Neuronal stem cell (in vitro differentiated cells): ENCODE measurements around the gene CARM1.
A peak's percentile ranks its signal among the peaks of the same experiment; 100 is the strongest.

Source experiments
- DNase-seq: peaks from one replicate; pipeline ENCODE4 v3.0.0-alpha.2; 2013; ENCODE audit warnings: low spot score
- H2AFZ ChIP-seq: one replicate; pipeline ENCODE4 v1.6.1; 2013; ENCODE audit warnings: mild to moderate bottlenecking, low read length, inconsistent platforms
- H2AK5ac ChIP-seq: 2 replicates; pipeline ENCODE4 v1.6.1; 2013; ENCODE audit warnings: low read depth, mild to moderate bottlenecking, inconsistent platforms, low read length, moderate library complexity, mixed read lengths
- H2BK120ac ChIP-seq: 2 replicates; pipeline ENCODE4 v1.6.1; 2013; ENCODE audit warnings: low read depth, mild to moderate bottlenecking, inconsistent platforms, low read length, moderate library complexity, mixed read lengths
- H2BK12ac ChIP-seq: one replicate; pipeline ENCODE4 v1.6.1; 2013; ENCODE audit warnings: low read length, inconsistent platforms
- H2BK15ac ChIP-seq: 2 replicates; pipeline ENCODE4 v1.6.1; 2013; ENCODE audit warnings: mild to moderate bottlenecking, low read length, inconsistent platforms, mixed read lengths
- H2BK5ac ChIP-seq: one replicate; pipeline ENCODE4 v1.6.1; 2013; ENCODE audit warnings: inconsistent platforms, mild to moderate bottlenecking, low read length, moderate library complexity
- H3K14ac ChIP-seq: one replicate; pipeline ENCODE4 v1.6.1; 2013; ENCODE audit warnings: low read length, inconsistent platforms
- H3K18ac ChIP-seq: 2 replicates; pipeline ENCODE4 v1.6.1; 2013; ENCODE audit warnings: low read length, inconsistent platforms
- H3K23ac ChIP-seq: 2 replicates; pipeline ENCODE4 v1.6.1; 2013; ENCODE audit warnings: low read depth, mild to moderate bottlenecking, mixed read lengths, low read length, inconsistent platforms; ENCODE audit not compliant: poor library complexity
- H3K27ac ChIP-seq: replicated peaks from 3 replicates; pipeline ENCODE4 v1.5.1; 2013; ENCODE audit warnings: low read length, inconsistent platforms
- H3K27me3 ChIP-seq, 3 experiments: 2 replicates each; pipeline ENCODE4 v1.6.1; 2013; ENCODE audit warnings: low read length in 3 of 3, mild to moderate bottlenecking in 2 of 3, inconsistent platforms in 1 of 3, low read depth in 1 of 3, mixed read lengths in 1 of 3, moderate library complexity in 1 of 3; ENCODE audit not compliant: control insufficient read depth in 3 of 3, insufficient read depth in 3 of 3
- H3K36me3 ChIP-seq, 2 donors: replicated peaks in 1 of 2; 2 replicates each; pipeline ENCODE4 v1.6.1; 2013; ENCODE audit warnings: low read length in 2 of 2; ENCODE audit not compliant: control insufficient read depth in 2 of 2, insufficient read depth in 2 of 2
- H3K4ac ChIP-seq: 2 replicates; pipeline ENCODE4 v1.6.1; 2013; ENCODE audit warnings: inconsistent platforms, mild to moderate bottlenecking, low read length, moderate library complexity
- H3K4me1 ChIP-seq, 2 donors: 1 replicate in 1 of 2; 2 replicates in 1 of 2; pipeline ENCODE4 v1.6.1; 2013; ENCODE audit warnings: low read length in 2 of 2, low read depth in 1 of 2; ENCODE audit not compliant: control insufficient read depth in 2 of 2, insufficient read depth in 1 of 2
- H3K4me2 ChIP-seq: one replicate; pipeline ENCODE4 v1.6.1; 2013; ENCODE audit warnings: mild to moderate bottlenecking, low read length, inconsistent platforms; ENCODE audit not compliant: insufficient read depth, poor library complexity, severe bottlenecking
- H3K4me3 ChIP-seq, 2 donors: 2 replicates each; pipeline ENCODE4 v1.5.1; 2013; ENCODE audit warnings: low read length in 2 of 2, mild to moderate bottlenecking in 2 of 2, inconsistent platforms in 1 of 2, moderate library complexity in 1 of 2
- H3K79me1 ChIP-seq: one replicate; pipeline ENCODE4 v1.6.1; 2013; ENCODE audit warnings: low read depth, mild to moderate bottlenecking, inconsistent platforms, low read length, moderate library complexity
- H3K9ac ChIP-seq: one replicate; pipeline ENCODE4 v1.6.1; 2013; ENCODE audit warnings: mild to moderate bottlenecking, low read depth, low read length, inconsistent platforms; ENCODE audit not compliant: poor library complexity
- H3K9me3 ChIP-seq, 2 donors: replicated peaks in 1 of 2; 2 replicates each; pipeline versions ENCODE3 to v1.6.1; 2013; ENCODE audit warnings: low read length in 2 of 2, mild to moderate bottlenecking in 2 of 2, inconsistent platforms in 1 of 2, low read depth in 1 of 2, mixed read lengths in 1 of 2, moderate library complexity in 1 of 2; ENCODE audit not compliant: control insufficient read depth in 2 of 2, insufficient read depth in 1 of 2
- H4K8ac ChIP-seq: one replicate; pipeline ENCODE4 v1.6.1; 2013; ENCODE audit warnings: low read depth, mild to moderate bottlenecking, inconsistent platforms, low read length, moderate library complexity
- H4K91ac ChIP-seq: one replicate; pipeline ENCODE4 v1.6.1; 2013; ENCODE audit warnings: low read length, low read depth, mild to moderate bottlenecking, inconsistent platforms; ENCODE audit not compliant: poor library complexity
- WGBS, 2 donors: extraction: QIAGEN DNeasy Blood & Tissue Kit; methylation state at CpG; one replicate each; pipeline ENCODE4 v1.1.7; 2013; ENCODE audit warnings: missing lambda C conversion rate in 2 of 2, mixed read lengths in 1 of 2; ENCODE audit not compliant: insufficient read length in 2 of 2, insufficient replicate concordance in 1 of 2; ENCODE audit errors: extremely low coverage in 2 of 2; 5-methylcytosine and 5-hydroxymethylcytosine counted together

Gene CARM1

GRCh38 chr19:10882108-10882457, 10.7 kb downstream of the CARM1 start:
- H3K36me3 ChIP-seq: peaks cover 4% of the 10 kb centered on the region in 2 donors
- H3K4me2 ChIP-seq: peak overlapping the region; percentile 47
- peaks cover 16% of the 10 kb centered on the region for H3K79me1 ChIP-seq
- no peak overlapping the region for H2BK12ac ChIP-seq
- no peak overlapping the region for H3K9ac ChIP-seq
- H2AK5ac ChIP-seq: peak overlapping the region; percentile 16
- WGBS, 2 donors: no CpG with 5 or more reads among the region's 9 CpGs
- H4K91ac ChIP-seq: no peak overlapping the region
- H3K4me3 ChIP-seq: no peak overlapping the region
- H3K27ac ChIP-seq: peak overlapping the region; percentile 85
- H4K8ac ChIP-seq: no peak overlapping the region
- no peak overlapping the region for H2BK5ac ChIP-seq
- no peak overlapping the region for H2AFZ ChIP-seq
- H2BK120ac ChIP-seq: no peak overlapping the region
- no peaks in the 10 kb centered on the region for H3K9me3 ChIP-seq
- H2BK15ac ChIP-seq: no peak overlapping the region
- H3K27me3 ChIP-seq: no peaks in the 10 kb centered on the region
- no peak for DNase-seq
- H3K23ac ChIP-seq: no peak overlapping the region
- no peak overlapping the region for H3K14ac ChIP-seq
- H3K4me1 ChIP-seq: peaks cover 52% of the 10 kb centered on the region in 2 donors
- no peak overlapping the region for H3K4ac ChIP-seq
- H3K18ac ChIP-seq: peak overlapping the region; percentile 44

- peaks cover 25% of the 10 kb centered on the region for H3K79me1 ChIP-seq
Observed at GRCh38 chr19:10884274-10884673, 12.9 kb downstream of the CARM1 start.

DNA sequence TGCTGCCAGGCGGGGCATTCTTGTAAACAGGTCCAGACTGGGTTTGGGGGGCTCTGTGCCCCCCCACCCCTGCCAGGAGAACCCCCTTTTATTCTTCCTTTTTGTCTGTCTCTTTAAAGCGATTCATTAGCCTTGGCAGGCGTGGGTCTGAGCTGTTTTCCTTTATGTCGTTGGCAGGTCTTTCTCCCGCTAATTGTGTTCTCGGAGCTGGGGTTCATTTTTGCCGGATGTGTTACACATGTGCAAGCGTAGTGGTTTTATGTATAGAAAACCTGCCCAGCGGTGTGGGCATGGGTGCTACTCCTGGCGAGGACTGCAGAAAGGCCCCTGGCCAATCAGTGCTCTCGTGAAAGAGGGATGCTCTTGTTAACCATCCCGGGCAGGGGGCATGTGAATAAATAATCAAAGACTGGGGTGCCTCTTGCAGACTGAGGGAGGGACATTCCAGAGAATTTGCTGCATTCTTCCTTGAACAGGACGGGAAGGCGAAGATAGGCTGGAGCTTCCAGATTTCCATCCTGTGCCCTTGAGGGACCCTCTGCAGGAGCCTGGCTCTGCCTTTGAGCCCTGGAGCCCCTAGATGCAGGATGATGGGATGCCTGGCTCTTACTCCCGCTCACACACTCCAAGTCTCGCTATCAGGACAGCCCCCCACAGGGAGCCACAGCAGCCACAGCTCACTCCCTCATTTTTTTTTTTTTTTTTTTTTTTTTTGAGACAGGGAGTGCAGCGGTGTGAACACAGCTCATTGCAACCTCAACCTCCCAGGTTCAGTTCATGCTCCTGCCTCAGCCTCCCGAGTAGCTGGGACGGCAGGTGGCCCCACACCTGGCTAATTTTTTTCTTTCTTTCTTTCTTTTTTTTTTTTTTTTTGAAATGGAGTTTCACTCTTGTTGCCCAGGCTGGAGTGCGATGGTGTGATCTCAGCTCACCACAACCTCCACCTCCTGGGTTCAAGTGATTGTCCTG, 14.1 kb downstream of the CARM1 start:
- peaks cover 57 to 59% of the 10 kb centered on the region in 2 donors for H3K4me1 ChIP-seq
- DNase-seq: no peak

More at GRCh38 chr19:10884274-10884673, 12.9 kb downstream of the CARM1 start:
- no peak overlapping the region for H3K18ac ChIP-seq
- H3K36me3 ChIP-seq: peaks cover 3 to 4% of the 10 kb centered on the region in 2 donors
- no peak overlapping the region for H2AFZ ChIP-seq
- no peak overlapping the region for H4K91ac ChIP-seq
- no peak overlapping the region for H3K27ac ChIP-seq
- no peak overlapping the region for H2BK12ac ChIP-seq
- WGBS, 2 donors: no CpG with 5 or more reads among the region's 2 CpGs
- H3K9me3 ChIP-seq: no peaks in the 10 kb centered on the region
- no peaks in the 10 kb centered on the region for H3K27me3 ChIP-seq
- H3K4me3 ChIP-seq: no peak overlapping the region
- no peak overlapping the region for H3K9ac ChIP-seq
- no peak overlapping the region for H3K23ac ChIP-seq
- no peak overlapping the region for H2BK5ac ChIP-seq
- no peak overlapping the region for H2BK120ac ChIP-seq
- H2AK5ac ChIP-seq: no peak overlapping the region
- H3K4me1 ChIP-seq: peaks cover 68 to 71% of the 10 kb centered on the region in 2 donors
- no peak for DNase-seq
- H3K4ac ChIP-seq: no peak overlapping the region
- H2BK15ac ChIP-seq: no peak overlapping the region
- no peak overlapping the region for H4K8ac ChIP-seq
- H3K14ac ChIP-seq: no peak overlapping the region
- no peak overlapping the region for H3K4me2 ChIP-seq

DNA sequence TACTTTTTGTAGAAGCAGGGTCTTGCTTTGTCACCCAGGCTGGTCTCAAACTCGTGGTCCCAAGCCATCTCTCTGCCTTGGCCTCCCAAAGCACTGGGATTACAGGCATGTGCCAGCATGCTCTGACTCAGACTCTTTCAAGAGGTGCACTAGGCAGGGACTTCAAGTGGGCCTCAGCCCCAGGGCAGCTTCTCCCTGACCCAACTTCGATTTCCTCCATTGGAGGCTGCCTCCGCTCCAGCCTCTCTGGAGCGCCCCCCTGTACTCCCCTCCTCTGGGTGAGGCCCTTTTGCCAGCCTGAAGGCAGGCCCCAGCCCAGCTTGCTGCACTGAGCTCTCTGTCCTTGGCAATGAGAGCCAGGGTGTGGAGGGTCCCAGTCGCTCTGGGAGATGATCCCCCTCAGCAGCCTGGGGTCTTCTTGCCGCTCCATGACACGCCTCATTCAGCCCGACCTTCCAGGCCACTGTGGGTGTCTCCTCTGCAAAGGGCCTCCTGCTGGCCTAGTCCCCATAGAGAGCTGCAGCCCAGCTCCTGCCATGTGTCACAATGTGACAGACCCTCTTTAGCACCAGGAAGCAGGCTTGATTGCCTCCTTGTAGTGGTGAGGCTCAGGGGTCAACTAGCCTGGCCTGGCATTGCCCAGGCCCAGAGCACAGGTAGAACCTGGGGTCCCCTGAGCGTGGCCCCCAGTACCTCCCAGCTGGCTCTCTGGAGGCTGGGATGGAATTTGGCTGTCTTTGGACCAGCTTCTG, 16.4 kb downstream of the CARM1 start:
- H2BK12ac ChIP-seq: peak overlapping the region; percentile 4
- H3K23ac ChIP-seq: peak overlapping the region; percentile 90
- peaks cover 53 to 58% of the 10 kb centered on the region in 2 donors for H3K4me1 ChIP-seq
- WGBS, 2 donors: no CpG with 5 or more reads among the region's 9 CpGs
- peak overlapping the region; percentile 39 for H3K14ac ChIP-seq
- peak overlapping the region; percentile 68 for H4K91ac ChIP-seq
- H3K27me3 ChIP-seq: no peaks in the 10 kb centered on the region
- peak overlapping the region; percentile 87 for H2BK15ac ChIP-seq
- peak overlapping the region; percentile 26 for H3K4ac ChIP-seq
- DNase-seq: no peak
- no peaks in the 10 kb centered on the region for H3K9me3 ChIP-seq
- no peak overlapping the region for H3K4me2 ChIP-seq
- H2AK5ac ChIP-seq: peak overlapping the region; percentile 83
- peak overlapping the region; percentile 69 for H2BK5ac ChIP-seq
- peak overlapping the region; percentile 89 for H3K18ac ChIP-seq
- H3K79me1 ChIP-seq: peaks cover 22% of the 10 kb centered on the region
- H2BK120ac ChIP-seq: peak overlapping the region; percentile 63
- H3K36me3 ChIP-seq: peaks cover 0 to 2% of the 10 kb centered on the region in 2 donors
- H3K4me3 ChIP-seq: no peak overlapping the region
- H4K8ac ChIP-seq: no peak overlapping the region
- H3K9ac ChIP-seq: no peak overlapping the region
- H3K27ac ChIP-seq: peak overlapping the region; percentile 1
- no peak overlapping the region for H2AFZ ChIP-seq

More for the DNA sequence above, 14.1 kb downstream of the CARM1 start:
- no peak overlapping the region for H2BK5ac ChIP-seq
- H2BK120ac ChIP-seq: no peak overlapping the region
- peaks cover 0 to 2% of the 10 kb centered on the region in 2 donors for H3K36me3 ChIP-seq
- no peak overlapping the region for H3K4ac ChIP-seq
- H2AK5ac ChIP-seq: no peak overlapping the region
- H3K79me1 ChIP-seq: peaks cover 21% of the 10 kb centered on the region
- no peak overlapping the region for H3K14ac ChIP-seq
- no peak overlapping the region for H3K4me3 ChIP-seq
- H2BK12ac ChIP-seq: no peak overlapping the region
- peak overlapping the region; percentile 72 for H3K18ac ChIP-seq
- H2AFZ ChIP-seq: no peak overlapping the region
- H4K8ac ChIP-seq: no peak overlapping the region
- H3K9me3 ChIP-seq: no peaks in the 10 kb centered on the region
- H3K9ac ChIP-seq: no peak overlapping the region
- no peak overlapping the region for H2BK15ac ChIP-seq
- no CpG with 5 or more reads among the region's 20 CpGs for WGBS, 2 donors
- no peaks in the 10 kb centered on the region for H3K27me3 ChIP-seq
- H3K27ac ChIP-seq: peak overlapping the region; percentile 76
- H3K4me2 ChIP-seq: no peak overlapping the region
- peak overlapping the region; percentile 37 for H3K23ac ChIP-seq
- H4K91ac ChIP-seq: no peak overlapping the region
